ENCODE data around the gene MOSPD2. TPM values are rescaled to one million over a fixed set of nuclear protein-coding genes. Genes with fewer than 3 reads are reported as not detected.

The MOSPD2 gene
- total and polyA plus RNA-seq, 2 donors (not counting 3 experiments of a cell fraction or from before 2014, with no cell fraction given) = 4.9 to 14.9 TPM

GRCh38 chrX:14826319-14826718 lies 46.9 kb upstream of the MOSPD2 start:
- H3K27ac ChIP-seq (ENCODE audit: insufficient read depth, low read depth, low read length) = no peak overlapping the region
- no peaks in the 10 kb centered on the region for H3K9me3 ChIP-seq (replicated peaks; ENCODE audit: control insufficient read depth, insufficient read depth, low read length)
- ChIA-PET POLR2A (no interaction called here), CTCF (interaction anchor here (0.7 kb wide), 1 partner anchor 32 kb away, joined by 3 read pairs; no protein-coding TSS in a partner anchor)
- no peak overlapping the region for H3K4me2 ChIP-seq (ENCODE audit: insufficient read depth, low read length)
- no peaks in the 10 kb centered on the region for H3K27me3 ChIP-seq (ENCODE audit: control insufficient read depth in 2 of 2, insufficient read depth in 2 of 2, low read length in 2 of 2)
- H3K36me3 ChIP-seq (ENCODE audit: control insufficient read depth in 2 of 2, extremely low read depth in 1 of 2, insufficient read depth in 2 of 2, low read length in 2 of 2) = no peaks in the 10 kb centered on the region
- no peak overlapping the region for H2AFZ ChIP-seq (ENCODE audit: low read depth, low read length)
- intact Hi-C loops (cut with micrococcal nuclease) (no loop called here), dilution Hi-C loops (cut with MboI; ENCODE audit: extremely low pct_ligation_motif_present, low sequenced_read_pairs) (no loop called here)
- FAIRE-seq (no peak), DNase-seq (ENCODE audit: low read depth, low spot score) (no peak)
- H3K4me1 ChIP-seq (ENCODE audit: control insufficient read depth, extremely low read depth, insufficient read depth, low read length) = no peaks in the 10 kb centered on the region
- H3K9me1 ChIP-seq (replicated peaks; ENCODE audit: control insufficient read depth, extremely low read depth, insufficient read depth, low read length) = no peaks in the 10 kb centered on the region
- BruUV-seq (replicated peaks) = no TSS peak
- H3K9ac ChIP-seq (replicated peaks; ENCODE audit: extremely low read depth, insufficient read depth, low read length) = no peak overlapping the region
- H4K20me1 ChIP-seq (replicated peaks; ENCODE audit: control insufficient read depth, extremely low read depth, insufficient read depth, low read length) = no peaks in the 10 kb centered on the region
- no peak for TF ChIP-seq EZH2 (IDR thresholded peaks at IDR 0.05; ENCODE audit: borderline replicate concordance, low read depth, low read length, severe bottlenecking)
- TF ChIP-seq, protein P1, sequence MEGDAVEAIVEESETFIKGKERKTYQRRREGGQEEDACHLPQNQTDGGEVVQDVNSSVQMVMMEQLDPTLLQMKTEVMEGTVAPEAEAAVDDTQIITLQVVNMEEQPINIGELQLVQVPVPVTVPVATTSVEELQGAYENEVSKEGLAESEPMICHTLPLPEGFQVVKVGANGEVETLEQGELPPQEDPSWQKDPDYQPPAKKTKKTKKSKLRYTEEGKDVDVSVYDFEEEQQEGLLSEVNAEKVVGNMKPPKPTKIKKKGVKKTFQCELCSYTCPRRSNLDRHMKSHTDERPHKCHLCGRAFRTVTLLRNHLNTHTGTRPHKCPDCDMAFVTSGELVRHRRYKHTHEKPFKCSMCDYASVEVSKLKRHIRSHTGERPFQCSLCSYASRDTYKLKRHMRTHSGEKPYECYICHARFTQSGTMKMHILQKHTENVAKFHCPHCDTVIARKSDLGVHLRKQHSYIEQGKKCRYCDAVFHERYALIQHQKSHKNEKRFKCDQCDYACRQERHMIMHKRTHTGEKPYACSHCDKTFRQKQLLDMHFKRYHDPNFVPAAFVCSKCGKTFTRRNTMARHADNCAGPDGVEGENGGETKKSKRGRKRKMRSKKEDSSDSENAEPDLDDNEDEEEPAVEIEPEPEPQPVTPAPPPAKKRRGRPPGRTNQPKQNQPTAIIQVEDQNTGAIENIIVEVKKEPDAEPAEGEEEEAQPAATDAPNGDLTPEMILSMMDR (IDR thresholded peaks at IDR 0.05; ENCODE audit: extremely low read depth in 1 of 2, insufficient read depth in 1 of 2, low read depth in 1 of 2, low read length in 2 of 2) = no peak
- TF ChIP-seq GATA2 (IDR thresholded peaks at IDR 0.05; ENCODE audit: insufficient read depth, insufficient read length, low read depth, low read length) = no peak
- no peak for TF ChIP-seq MAX (IDR thresholded peaks at IDR 0.05; ENCODE audit: insufficient read depth, insufficient read length)
- no peak for TF ChIP-seq POLR2AphosphoS5 (IDR thresholded peaks at IDR 0.05; ENCODE audit: insufficient read depth, low read depth, low read length)
- TF ChIP-seq POLR2A (IDR thresholded peaks at IDR 0.05; ENCODE audit: low read depth, low read length) = no peak
- TF ChIP-seq FOS (IDR thresholded peaks at IDR 0.05; ENCODE audit: borderline replicate concordance, insufficient read depth, low read length) = no peak
- TF ChIP-seq JUN (IDR thresholded peaks at IDR 0.05; ENCODE audit: borderline replicate concordance, insufficient read depth, insufficient read length, low read depth) = no peak
- TF ChIP-seq MYC (IDR thresholded peaks at IDR 0.05; ENCODE audit: low read depth, low read length) = no peak
- no peak overlapping the region for H3K4me3 ChIP-seq (replicated peaks in 1 of 3; ENCODE audit: insufficient read depth in 1 of 3, low read depth in 1 of 3, low read length in 3 of 3)
- no peaks in the 10 kb centered on the region for H3K79me2 ChIP-seq (ENCODE audit: control insufficient read depth, insufficient read depth, low read length)

All from endothelial cell of umbilical vein (primary cell).